ENCODE results near the gene LHX2.
A peak's percentile ranks its signal among the peaks of the same experiment; 100 is the strongest.

LHX2 gene

DNA sequence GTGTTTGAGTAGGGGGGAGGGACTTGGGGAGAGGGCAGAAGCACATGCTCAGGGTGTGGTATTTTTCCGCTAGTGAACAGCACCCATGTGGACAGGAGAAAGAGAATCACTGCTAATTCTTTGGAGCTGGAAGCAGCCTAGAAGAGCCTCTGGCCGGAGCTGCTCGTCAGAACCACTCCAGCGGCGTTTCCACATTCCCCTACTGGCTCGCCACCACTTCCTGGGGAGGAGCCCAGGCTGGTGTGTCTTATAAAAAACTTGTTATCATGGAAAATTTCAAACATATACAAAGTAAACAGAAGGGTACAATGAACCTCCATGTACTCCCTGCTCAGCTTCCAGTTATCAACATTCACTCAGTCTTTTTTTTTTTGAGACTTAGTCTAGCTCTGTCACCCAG is 26.7 kb downstream of the LHX2 start:
- peaks cover 71% of the 10 kb centered on the region for H3K27me3 ChIP-seq (replicated peaks)
- no peak for DNase-seq
- no peak overlapping the region for H3K4me3 ChIP-seq (ENCODE audit: low read depth, low read length)
- TF ChIP-seq, protein P1, sequence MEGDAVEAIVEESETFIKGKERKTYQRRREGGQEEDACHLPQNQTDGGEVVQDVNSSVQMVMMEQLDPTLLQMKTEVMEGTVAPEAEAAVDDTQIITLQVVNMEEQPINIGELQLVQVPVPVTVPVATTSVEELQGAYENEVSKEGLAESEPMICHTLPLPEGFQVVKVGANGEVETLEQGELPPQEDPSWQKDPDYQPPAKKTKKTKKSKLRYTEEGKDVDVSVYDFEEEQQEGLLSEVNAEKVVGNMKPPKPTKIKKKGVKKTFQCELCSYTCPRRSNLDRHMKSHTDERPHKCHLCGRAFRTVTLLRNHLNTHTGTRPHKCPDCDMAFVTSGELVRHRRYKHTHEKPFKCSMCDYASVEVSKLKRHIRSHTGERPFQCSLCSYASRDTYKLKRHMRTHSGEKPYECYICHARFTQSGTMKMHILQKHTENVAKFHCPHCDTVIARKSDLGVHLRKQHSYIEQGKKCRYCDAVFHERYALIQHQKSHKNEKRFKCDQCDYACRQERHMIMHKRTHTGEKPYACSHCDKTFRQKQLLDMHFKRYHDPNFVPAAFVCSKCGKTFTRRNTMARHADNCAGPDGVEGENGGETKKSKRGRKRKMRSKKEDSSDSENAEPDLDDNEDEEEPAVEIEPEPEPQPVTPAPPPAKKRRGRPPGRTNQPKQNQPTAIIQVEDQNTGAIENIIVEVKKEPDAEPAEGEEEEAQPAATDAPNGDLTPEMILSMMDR (IDR thresholded peaks at IDR 0.05; ENCODE audit: low read depth, low read length, missing control alignments) = no peak
- H3K27ac ChIP-seq = no peak overlapping the region
- in situ Hi-C loops (cut with HindIII; ENCODE audit: low pct_ligation_motif_present, low sequenced_read_pairs) = no loop called here
- no peaks in the 10 kb centered on the region for H3K36me3 ChIP-seq (replicated peaks)

DNA sequence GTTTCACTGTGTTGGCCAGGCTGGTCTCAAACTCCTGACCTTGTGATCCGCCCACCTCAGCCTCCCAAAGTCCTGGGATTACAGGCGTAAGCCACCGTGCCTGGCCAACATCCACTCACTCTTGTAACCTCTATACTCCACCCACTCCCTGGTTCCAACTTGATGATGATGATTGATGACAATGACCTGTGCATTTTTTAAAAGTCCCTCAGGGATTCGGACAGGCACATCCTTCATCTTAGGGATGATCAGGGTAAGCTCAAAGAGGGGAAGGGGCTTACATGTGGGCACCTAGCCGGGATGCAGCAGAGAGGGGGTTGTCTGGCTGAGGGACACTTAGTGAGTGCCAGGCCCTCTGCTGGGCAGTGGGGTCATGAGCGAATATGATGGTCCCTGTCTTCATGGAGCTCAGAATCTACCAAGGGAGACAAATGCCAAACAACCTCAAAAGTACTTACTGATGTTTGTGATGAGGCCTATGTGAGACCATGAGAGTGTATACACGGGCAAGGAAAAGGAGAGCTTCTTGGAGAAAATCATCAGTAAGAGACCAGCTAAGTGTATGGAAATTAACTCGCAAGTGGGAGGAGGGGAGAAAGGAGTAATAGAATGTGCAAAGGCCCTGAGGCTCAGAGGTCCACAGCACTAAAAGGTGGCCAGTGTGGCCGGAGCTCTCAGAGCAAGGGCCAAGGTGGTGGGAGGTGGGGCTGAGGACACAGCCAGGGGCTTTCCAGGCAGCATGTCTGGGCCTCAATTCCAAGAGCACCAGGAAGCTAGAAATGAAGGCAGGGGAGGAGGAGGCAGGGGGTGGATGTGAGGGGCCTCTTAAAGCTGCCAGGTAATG is 27.4 kb downstream of the LHX2 start:
- in situ Hi-C loops (cut with HindIII; ENCODE audit: low pct_ligation_motif_present, low sequenced_read_pairs) = no loop called here
- H3K27me3 ChIP-seq (replicated peaks) = peaks cover 68% of the 10 kb centered on the region

DNA sequence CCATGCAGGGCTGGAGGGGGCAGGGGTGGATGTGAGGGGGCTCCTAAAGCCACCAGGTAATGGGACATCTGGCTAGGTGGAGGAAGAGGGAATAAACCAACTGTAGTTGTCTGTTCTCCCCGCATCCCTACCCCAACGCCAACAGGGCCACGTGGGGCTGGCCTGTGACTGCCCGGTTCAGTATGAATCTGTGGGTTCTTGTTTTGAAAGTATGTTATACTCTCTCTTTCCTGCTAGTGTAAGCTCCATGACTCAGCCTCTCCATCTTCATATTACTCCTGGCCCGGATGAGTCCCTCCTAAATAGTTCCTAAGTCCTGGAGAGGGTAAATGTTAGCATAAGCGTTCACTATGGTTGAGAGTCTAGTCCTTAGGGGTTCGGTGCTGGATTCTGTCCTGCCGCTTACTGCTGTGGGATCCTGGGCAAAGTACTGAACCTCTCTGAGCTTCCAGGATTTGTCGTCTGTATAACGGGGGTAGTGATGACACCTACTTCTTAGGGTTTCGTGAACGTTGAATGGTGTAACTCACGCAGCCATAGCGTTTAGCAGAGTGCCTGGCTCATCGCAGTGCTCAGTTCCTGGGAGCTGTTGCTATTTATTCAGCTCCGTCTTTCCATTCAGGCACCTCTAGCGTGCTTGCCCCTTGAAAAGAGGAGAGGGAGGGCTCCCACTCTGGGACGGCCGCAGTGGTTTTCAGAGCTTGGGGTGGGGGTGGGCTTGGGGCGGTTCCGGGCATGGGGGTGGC is 28.8 kb downstream of the LHX2 start:
- Histone ChIP-seq H3K4me3 (ENCODE audit: low read depth, low read length) (no peak overlapping the region), H3K36me3 (replicated peaks) (no peaks in the 10 kb centered on the region), H3K27me3 (replicated peaks) (peaks cover 63% of the 10 kb centered on the region), H3K27ac (no peak overlapping the region)
- TF ChIP-seq, protein P1 (IDR thresholded peaks at IDR 0.05; ENCODE audit: low read depth, low read length, missing control alignments) = no peak
- in situ Hi-C loops (cut with HindIII; ENCODE audit: low pct_ligation_motif_present, low sequenced_read_pairs) = no loop called here
- DNase-seq = peak; percentile 38

More for the DNA sequence above, 27.4 kb downstream of the LHX2 start:
- TF ChIP-seq, protein P1 (IDR thresholded peaks at IDR 0.05; ENCODE audit: low read depth, low read length, missing control alignments) = peak; percentile 31
- H3K4me3 ChIP-seq (ENCODE audit: low read depth, low read length) = no peak overlapping the region
- H3K36me3 ChIP-seq (replicated peaks) = no peaks in the 10 kb centered on the region
- no peak for DNase-seq
- no peak overlapping the region for H3K27ac ChIP-seq

DNA sequence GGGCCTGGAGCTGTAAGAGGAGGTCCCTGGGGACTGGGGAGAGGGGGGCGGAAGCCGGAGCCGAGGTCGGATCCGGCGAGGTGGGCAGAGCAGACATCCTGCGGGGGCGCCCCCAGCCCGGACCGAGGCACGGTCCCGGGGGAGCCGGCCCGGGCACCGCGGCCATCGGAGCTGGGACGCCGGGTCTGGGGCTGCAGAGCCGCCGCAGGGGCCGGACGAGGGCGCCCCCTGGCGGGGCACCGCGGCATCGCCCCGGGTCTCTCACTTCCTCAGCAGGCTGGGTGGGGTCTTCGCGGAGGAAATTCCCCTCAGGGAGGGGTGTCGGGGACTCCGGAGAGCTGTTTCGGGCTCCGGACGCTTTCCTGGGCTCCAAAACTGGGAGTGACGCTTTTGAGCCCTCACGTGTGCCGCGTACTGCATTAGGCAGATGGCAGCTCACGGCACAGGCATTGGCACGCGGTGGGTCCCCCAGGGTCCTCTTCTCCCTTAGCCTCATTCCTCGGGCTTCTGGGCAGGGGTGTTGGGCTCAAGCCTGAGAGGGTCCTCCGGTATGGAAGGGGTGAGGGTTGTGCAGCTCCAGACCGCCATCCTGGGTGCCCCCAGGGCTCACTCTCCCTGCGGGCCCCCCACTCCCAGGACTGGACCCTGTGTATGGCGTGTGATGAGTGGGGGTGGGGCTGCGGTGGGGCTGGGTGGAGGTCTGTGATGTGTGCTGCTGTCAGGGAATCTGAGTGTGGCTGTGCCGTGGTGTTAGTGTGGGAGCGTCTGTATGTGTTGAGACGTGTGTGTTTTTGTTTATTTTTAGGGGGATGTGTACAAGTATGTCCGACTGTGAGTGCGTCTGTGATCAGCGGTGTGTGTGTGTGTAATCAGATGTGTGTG is 29.6 kb downstream of the LHX2 start:
- H3K27ac ChIP-seq = no peak overlapping the region
- no peaks in the 10 kb centered on the region for H3K36me3 ChIP-seq (replicated peaks)
- in situ Hi-C loops (cut with HindIII; ENCODE audit: low pct_ligation_motif_present, low sequenced_read_pairs) = no loop called here
- DNase-seq = no peak
- TF ChIP-seq, protein P1 (IDR thresholded peaks at IDR 0.05; ENCODE audit: low read depth, low read length, missing control alignments) = peak; percentile 67
- no peak overlapping the region for H3K4me3 ChIP-seq (ENCODE audit: low read depth, low read length)
- H3K27me3 ChIP-seq (replicated peaks) = peaks cover 63% of the 10 kb centered on the region

DNA sequence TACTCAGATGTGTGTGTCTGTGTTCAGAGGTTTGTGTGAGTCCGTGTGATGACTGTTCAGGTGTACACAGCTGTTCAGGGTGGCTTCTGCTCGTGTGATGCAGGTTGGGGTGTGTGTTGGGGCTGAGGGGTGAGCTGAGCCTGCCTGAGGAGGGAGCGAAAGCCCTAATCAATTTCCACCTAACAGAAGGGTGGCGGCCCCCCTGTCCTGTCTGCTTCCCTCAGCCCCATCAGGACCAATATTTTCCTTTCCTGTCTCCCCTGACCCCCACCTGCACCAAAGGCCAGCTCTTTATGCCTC is 30.2 kb downstream of the LHX2 start:
- no peak overlapping the region for H3K4me3 ChIP-seq (ENCODE audit: low read depth, low read length)
- H3K27ac ChIP-seq = no peak overlapping the region
- TF ChIP-seq, protein P1 (IDR thresholded peaks at IDR 0.05; ENCODE audit: low read depth, low read length, missing control alignments) = no peak
- DNase-seq = no peak
- peaks cover 67% of the 10 kb centered on the region for H3K27me3 ChIP-seq (replicated peaks)
- in situ Hi-C loops (cut with HindIII; ENCODE audit: low pct_ligation_motif_present, low sequenced_read_pairs) = no loop called here
- no peaks in the 10 kb centered on the region for H3K36me3 ChIP-seq (replicated peaks)

All from brain microvascular endothelial cell (primary cell).